OCI-LY3 (cell line): ENCODE data around the gene ST3GAL4.

Experiments used
- EZH2phosphoT487 ChIP-seq: fragments of 200-600 bp; shearing (Covaris generic); IDR thresholded peaks from 2 replicates; pipeline ENCODE4 v1.6.1; 2018; ENCODE audit warnings: antibody characterized with exemption, mixed run types, low read depth
- TF ChIP-seq, protein P1 (sequence below): fragments of 200-600, 300-600 bp; sonication (generic); IDR thresholded peaks from 2 replicates; pipeline ENCODE4 v1.5.1; 2014; ENCODE audit warnings: antibody characterized with exemption, low read length, low read depth

DNA sequence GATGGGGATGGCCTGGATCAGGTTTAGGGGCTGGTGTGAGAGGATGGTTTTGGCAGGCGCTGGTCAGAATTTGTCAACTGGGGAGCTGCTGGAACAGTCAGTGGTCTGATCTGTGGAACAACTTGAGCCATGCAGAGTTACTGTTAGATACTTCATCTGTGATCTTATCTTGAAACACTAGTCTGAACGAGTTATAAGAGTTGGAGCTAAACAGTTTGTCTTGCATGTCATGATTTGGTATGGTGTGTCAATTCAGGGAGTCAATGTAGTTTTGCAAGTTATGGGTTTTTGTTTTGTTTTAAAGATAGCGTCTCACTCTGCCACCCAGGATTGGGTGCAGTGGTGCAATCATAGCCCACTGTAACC, 54.1 kb downstream of the ST3GAL4 start:
- TF ChIP-seq, protein P1, sequence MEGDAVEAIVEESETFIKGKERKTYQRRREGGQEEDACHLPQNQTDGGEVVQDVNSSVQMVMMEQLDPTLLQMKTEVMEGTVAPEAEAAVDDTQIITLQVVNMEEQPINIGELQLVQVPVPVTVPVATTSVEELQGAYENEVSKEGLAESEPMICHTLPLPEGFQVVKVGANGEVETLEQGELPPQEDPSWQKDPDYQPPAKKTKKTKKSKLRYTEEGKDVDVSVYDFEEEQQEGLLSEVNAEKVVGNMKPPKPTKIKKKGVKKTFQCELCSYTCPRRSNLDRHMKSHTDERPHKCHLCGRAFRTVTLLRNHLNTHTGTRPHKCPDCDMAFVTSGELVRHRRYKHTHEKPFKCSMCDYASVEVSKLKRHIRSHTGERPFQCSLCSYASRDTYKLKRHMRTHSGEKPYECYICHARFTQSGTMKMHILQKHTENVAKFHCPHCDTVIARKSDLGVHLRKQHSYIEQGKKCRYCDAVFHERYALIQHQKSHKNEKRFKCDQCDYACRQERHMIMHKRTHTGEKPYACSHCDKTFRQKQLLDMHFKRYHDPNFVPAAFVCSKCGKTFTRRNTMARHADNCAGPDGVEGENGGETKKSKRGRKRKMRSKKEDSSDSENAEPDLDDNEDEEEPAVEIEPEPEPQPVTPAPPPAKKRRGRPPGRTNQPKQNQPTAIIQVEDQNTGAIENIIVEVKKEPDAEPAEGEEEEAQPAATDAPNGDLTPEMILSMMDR, result no peak
- TF ChIP-seq EZH2phosphoT487, result no peak
